ENCODE results near the gene MANEA.
"Not testable (repeated sequence)": the region's sequence is repeated elsewhere in the genome, so short reads cannot be mapped to it uniquely, and the experiment has no call there.

The MANEA gene

DNA sequence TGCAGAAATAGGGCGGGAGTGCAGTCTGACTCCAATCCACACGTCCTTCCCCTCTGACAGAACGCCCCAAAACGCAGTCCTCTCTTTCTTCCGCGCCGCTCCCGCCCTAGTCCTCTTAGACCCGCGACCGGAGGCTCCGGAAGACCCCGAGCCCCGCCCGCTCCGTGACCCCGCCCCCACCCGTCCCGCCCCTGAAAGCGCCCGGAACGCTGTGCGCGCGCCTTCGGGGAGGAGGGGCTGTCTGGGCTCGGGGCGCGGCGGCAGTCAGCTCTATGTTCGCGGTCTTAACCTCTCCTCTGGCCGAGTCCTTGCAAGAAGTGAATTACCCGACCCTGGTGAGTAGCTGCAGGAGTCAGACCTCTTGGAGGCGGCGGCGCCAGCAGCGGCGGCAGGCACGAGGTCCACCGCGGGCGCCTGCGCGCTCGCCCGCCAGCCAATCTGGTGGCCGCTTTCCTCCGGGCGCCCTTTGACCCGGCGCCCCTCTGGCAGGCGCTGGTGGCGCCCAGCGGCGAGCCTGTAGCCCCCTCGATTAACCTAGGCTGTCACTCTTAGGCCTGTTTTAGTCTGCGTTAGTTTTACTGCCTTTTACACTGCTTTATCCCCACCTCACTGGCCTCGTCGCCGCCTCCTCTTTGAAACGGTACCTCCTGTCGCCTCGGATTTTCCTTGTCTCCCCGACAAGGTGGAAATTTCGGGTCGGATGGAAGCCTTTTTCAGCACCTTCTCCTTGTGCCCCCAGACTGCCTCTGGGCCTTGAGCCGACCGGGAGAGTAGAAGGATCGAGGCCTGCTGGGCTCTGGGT is at the start of gene MANEA:
TSS of gene MANEA (plus strand) at position 232 of the 802 bp plus-strand sequence. CDS start 8,905 bp downstream, outside the sequence.
- peak; percentile 63 to 69 (median 63) for DNase-seq (ENCODE audit: low read depth in 3 of 3)

DNA sequence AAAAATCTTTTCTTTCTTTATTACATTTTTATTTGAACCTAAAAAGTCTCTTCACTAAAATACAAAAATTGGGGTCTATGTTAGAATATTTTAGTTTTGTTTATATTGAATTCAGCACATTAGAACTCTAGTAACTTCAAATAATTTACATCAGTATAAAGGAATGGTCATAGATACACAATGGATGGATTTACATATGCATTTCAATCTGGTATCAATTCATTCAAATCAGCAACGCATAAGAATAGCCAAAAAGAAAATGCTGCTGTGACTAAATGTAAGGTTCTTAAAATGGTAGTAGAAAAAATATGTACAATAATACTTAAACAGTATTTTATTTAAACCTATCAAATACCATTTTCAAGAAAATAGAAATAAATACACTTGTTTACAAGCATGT is 47.6 kb upstream of the MANEA start:
- no peak for DNase-seq (ENCODE audit: low read depth in 3 of 3)

DNA sequence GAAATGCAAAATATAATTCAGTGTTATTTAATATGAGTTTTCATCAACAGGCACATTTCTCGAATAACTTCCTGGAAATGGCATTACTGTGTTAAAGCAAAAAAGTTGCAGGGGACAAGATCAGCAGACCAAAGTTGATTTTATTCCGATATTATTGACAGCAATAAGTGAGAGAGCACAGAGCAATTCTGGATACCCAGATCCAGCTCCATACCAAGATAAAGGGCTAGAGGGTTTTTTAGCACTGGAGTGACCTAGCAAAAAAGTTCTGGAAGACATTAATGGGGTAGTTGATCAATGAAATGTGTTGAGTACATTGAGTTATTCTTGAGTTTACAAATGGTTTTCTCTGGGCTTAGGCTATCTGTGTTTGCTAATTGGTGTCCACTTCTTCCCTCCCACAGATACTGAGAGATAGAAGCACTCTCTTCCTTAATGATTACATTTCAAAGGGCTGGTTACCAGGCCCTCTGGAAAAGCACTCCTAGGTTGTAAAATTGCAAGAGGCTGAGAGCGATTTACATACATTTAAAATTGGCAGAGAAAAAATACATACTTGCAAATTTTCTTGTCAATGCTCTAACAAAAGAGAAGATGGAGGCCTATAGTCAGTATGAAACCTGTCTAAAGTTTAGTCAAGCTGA is 47.0 kb upstream of the MANEA start:
- no peak for DNase-seq (ENCODE audit: low read depth in 3 of 3)

GRCh38 chr6:95543798-95544197 is 33.5 kb upstream of the MANEA start:
- no peak for DNase-seq (ENCODE audit: low read depth in 3 of 3)

GRCh38 chr6:95544517-95545225 is 32.7 kb upstream of the MANEA start:
- no peak for DNase-seq (ENCODE audit: low read depth in 3 of 3)

- DNase-seq (ENCODE audit: low read depth in 3 of 3), result no peak
Measured at GRCh38 chr6:95545226-95545625, 32.1 kb upstream of the MANEA start.

GRCh38 chr6:95545686-95546085 is 31.6 kb upstream of the MANEA start:
- no peak for DNase-seq (ENCODE audit: low read depth in 3 of 3)

- no peak for DNase-seq (ENCODE audit: low read depth in 3 of 3)
Measured at GRCh38 chr6:95546148-95546547, 31.2 kb upstream of the MANEA start.

- no peak for DNase-seq (ENCODE audit: low read depth in 3 of 3)
Measured at GRCh38 chr6:95547043-95547442, 30.3 kb upstream of the MANEA start.

- no peak for DNase-seq (ENCODE audit: low read depth in 3 of 3)
Measured at GRCh38 chr6:95548188-95548786, 29.0 kb upstream of the MANEA start.

DNA sequence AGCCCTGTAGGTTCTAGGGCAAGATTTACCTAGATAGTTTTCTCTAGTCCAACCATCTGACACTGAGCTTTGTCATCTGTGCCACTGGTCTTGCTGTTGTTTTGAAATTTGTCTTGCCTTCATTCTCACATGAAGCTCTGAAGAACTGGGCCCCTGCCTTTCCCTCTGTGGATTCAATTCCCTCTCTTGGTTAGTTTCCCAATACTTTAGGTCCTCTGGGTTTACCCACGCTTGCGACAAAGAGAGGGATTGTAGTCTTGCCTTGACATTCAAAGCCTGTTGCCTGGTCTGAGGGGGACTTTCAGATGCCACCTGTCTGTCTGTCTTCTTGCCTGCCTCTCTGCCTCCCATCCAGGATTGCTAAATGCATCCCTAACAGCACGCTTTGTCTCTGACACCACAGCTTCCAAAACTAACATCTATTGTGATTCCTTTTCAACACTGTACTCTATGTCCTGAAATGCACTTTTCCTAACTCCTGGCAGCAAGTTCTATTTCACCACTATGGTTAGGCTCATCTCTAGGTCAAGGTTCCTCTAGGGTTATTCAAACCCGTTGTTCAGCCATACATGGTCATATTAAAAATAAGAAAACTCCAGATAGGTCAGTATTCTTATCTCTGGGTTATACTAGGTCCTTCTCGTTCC is 25.5 kb upstream of the MANEA start:
- no peak for DNase-seq (ENCODE audit: low read depth in 3 of 3)

- no peak for DNase-seq (ENCODE audit: low read depth in 3 of 3)
Measured at GRCh38 chr6:95553880-95554279, 23.5 kb upstream of the MANEA start.

GRCh38 chr6:95560956-95561355 is 16.4 kb upstream of the MANEA start:
- DNase-seq (ENCODE audit: low read depth in 3 of 3), result not testable (repeated sequence)

DNA sequence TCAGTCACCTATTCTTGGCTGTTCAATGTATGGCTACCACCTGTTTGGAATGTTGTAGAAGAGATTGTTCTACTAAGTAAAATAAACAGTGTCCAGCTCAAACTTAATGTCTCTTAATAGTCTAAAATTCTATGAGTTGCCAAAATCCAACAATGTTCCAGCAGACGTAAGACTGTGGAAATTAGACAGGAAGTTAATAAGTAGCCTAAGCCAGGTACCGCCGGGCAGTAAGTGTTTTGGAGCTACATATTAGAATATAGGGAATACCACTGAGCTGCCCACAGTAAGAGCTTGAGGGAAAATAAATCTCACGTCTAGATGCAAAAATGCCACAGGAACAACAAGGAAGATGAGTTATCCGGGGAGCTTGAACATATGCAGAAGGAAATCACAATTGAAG is 7.8 kb upstream of the MANEA start:
- DNase-seq (ENCODE audit: low read depth in 3 of 3), result no peak

DNA sequence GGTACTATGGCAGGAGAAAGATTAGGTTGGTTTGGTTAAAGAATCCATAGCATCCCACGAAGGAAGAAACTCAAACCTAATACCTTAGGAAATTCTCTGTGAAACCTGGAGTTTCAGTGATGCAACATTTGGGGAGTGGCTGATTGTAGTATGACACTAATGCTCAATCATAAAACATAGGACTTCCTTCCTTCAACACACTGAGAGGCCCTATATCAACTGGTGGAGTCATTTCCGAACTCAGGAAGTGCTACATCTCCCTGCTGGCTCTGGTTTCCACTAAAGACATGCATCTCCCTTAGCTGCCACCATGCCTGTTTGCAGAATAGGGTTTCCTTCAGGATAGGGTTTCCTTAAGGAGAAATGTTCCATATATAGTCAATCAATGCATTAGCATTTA is 5.2 kb upstream of the MANEA start:
- no peak for DNase-seq (ENCODE audit: low read depth in 3 of 3)

GRCh38 chr6:95574811-95575210 is 2.5 kb upstream of the MANEA start:
- no peak for DNase-seq (ENCODE audit: low read depth in 3 of 3)

- no peak for DNase-seq (ENCODE audit: low read depth in 3 of 3)
Measured at GRCh38 chr6:95576218-95576997, 927 bp upstream of the MANEA start.

DNA sequence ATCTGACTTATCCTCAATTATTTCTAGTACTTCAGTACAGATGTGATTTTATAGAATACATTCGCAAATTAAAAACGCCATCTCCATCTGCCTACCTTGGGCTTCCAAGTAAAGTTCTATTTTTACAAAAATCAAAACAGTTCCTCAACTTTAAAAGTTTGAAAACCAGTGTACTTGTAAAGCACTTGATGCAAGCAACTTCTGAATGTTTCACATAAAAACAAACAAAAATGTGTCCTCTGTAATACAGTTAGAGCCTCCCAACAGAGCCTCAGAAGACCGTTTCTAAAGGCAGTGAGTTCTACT is 384 bp upstream of the MANEA start:
- DNase-seq (ENCODE audit: low read depth in 3 of 3), result no peak

- DNase-seq (ENCODE audit: low read depth in 3 of 3), result no peak
Measured at GRCh38 chr6:95578106-95578410, 723 bp downstream of the MANEA start.

DNA sequence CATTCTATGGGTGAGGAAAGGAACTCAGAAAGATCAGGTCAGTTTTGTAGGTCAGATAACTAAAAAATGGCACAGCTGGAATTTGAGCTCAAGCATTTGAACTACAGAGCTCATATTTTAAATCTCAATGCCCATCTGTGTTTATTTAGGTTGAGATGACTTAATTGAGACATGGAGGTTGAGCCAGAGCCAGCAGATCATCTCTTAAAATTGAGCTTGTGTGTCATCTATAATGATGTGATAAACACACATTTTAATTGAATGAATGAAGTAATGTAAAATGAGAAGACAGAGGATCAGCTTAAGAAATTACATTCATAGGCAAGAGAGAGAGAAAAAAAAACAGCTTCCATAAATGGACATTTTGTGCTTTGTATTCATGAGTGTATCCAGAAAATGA is 3.7 kb downstream of the MANEA start:
- no peak for DNase-seq (ENCODE audit: low read depth in 3 of 3)

DNA sequence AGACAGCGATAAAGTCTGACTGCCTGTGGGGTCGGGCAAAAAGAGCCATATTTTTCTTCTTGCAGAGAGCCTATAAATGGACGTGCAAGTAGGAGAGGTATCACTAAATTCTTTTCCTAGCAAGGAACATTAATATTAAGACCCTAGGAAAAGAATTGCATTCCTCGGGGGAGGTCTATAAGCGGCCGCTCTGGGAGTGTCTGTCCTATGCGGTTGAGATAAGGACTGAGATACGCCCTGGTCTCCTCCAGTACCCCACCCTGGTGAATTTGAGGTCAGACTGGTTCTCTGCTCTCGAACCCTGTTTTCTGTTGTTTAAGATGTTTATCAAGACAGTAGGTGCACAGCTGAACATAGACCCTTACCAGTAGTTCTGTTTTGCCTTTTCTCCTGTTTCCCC is 6.9 kb downstream of the MANEA start:
- DNase-seq (ENCODE audit: low read depth in 3 of 3), result peak in 1 of 3 experiments; percentile 1
